Measurements from ENCODE around the gene ITGB3BP.

The ITGB3BP gene

DNA sequence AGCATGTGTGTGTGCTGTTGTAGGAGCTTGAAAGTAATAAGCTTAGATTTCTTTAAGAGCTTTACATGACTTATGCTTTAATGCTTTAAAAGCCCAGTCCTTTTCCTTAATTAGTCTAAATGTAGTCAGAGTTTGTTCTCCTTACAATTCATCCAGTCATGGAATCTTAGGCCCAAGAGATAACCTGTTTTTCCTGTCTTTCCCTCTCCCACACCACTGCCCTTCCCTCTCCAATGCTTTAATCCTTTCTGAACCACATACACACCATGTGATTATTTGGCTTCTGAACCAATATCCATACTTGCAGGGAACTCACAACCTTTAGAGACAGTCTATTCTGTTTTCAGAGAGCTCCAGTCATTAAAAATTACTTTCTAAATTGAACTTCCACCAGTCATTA lies 118.0 kb downstream of the ITGB3BP start:
- Histone ChIP-seq H3K4me1 (ENCODE audit: insufficient read depth, low read length, poor library complexity, severe bottlenecking) (no peaks in the 10 kb centered on the region), H2AFZ (ENCODE audit: low read length) (no peak overlapping the region), H3K27me3 (ENCODE audit: insufficient read depth, low read length, poor library complexity, severe bottlenecking) (no peaks in the 10 kb centered on the region), H3F3A (ENCODE audit: low read depth) (no peaks in the 10 kb centered on the region), H3K4me2 (ENCODE audit: low read depth, low read length, poor library complexity, severe bottlenecking) (no peak overlapping the region), H3K9me3 (ENCODE audit: insufficient read depth, low read depth, low read length) (no peaks in the 10 kb centered on the region), H3K4me3 (ENCODE audit: low read length, poor library complexity, severe bottlenecking) (no peak overlapping the region), H3K36me3 (ENCODE audit: insufficient read depth, low read length) (peaks cover 28% of the 10 kb centered on the region), H3K9ac (ENCODE audit: low read depth, low read length, poor library complexity, severe bottlenecking) (no peak overlapping the region), H3K79me2 (ENCODE audit: insufficient read depth, low read length) (no peaks in the 10 kb centered on the region), H4K20me1 (ENCODE audit: insufficient read depth, low read length, poor library complexity, severe bottlenecking) (no peaks in the 10 kb centered on the region), H3K9me2 (replicated peaks; ENCODE audit: low read depth, low read length) (no peaks in the 10 kb centered on the region)
- TF ChIP-seq CTCF (conservative IDR thresholded peaks at IDR 0.05; ENCODE audit: low read length): no peak
- no peak for TF ChIP-seq EZH2phosphoT487 (IDR thresholded peaks at IDR 0.05; ENCODE audit: borderline replicate concordance)

GRCh38 chr1:63403386-63403785 lies 119.6 kb downstream of the ITGB3BP start:
- H3K4me3 ChIP-seq (ENCODE audit: low read length, poor library complexity, severe bottlenecking): no peak overlapping the region
- no peaks in the 10 kb centered on the region for H3K27me3 ChIP-seq (ENCODE audit: insufficient read depth, low read length, poor library complexity, severe bottlenecking)
- no peaks in the 10 kb centered on the region for H3K4me1 ChIP-seq (ENCODE audit: insufficient read depth, low read length, poor library complexity, severe bottlenecking)
- no peaks in the 10 kb centered on the region for H3K79me2 ChIP-seq (ENCODE audit: insufficient read depth, low read length)
- no peak overlapping the region for H3K9ac ChIP-seq (ENCODE audit: low read depth, low read length, poor library complexity, severe bottlenecking)
- no peaks in the 10 kb centered on the region for H3K9me3 ChIP-seq (ENCODE audit: insufficient read depth, low read depth, low read length)
- H3F3A ChIP-seq (ENCODE audit: low read depth): no peaks in the 10 kb centered on the region
- H3K4me2 ChIP-seq (ENCODE audit: low read depth, low read length, poor library complexity, severe bottlenecking): no peak overlapping the region
- H2AFZ ChIP-seq (ENCODE audit: low read length): no peak overlapping the region
- TF ChIP-seq EZH2phosphoT487 (IDR thresholded peaks at IDR 0.05; ENCODE audit: borderline replicate concordance) (no peak), CTCF (conservative IDR thresholded peaks at IDR 0.05; ENCODE audit: low read length) (no peak)
- H4K20me1 ChIP-seq (ENCODE audit: insufficient read depth, low read length, poor library complexity, severe bottlenecking): no peaks in the 10 kb centered on the region
- H3K9me2 ChIP-seq (replicated peaks; ENCODE audit: low read depth, low read length): no peaks in the 10 kb centered on the region
- H3K36me3 ChIP-seq (ENCODE audit: insufficient read depth, low read length): peaks cover 28% of the 10 kb centered on the region

DNA sequence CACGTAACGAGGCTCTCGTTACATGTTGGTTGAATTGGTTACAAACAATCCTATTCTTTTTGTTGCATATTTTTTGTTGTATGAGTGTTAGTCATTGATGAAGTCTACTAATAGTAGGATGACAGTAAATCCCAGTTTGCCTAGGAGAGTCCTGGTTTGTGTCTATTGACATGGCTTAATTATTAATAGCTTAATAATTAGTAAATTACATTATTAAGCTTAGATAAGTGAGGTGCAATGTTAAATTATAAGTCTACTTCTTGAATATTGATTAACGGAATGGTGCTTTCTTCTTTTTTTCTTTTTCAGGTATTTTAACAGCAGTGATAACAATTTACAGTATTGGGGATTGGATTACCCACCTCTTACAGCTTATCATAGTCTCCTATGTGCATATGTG lies 121.1 kb downstream of the ITGB3BP start:
- H3K9ac ChIP-seq (ENCODE audit: low read depth, low read length, poor library complexity, severe bottlenecking): no peak overlapping the region
- no peaks in the 10 kb centered on the region for H4K20me1 ChIP-seq (ENCODE audit: insufficient read depth, low read length, poor library complexity, severe bottlenecking)
- H3K27me3 ChIP-seq (ENCODE audit: insufficient read depth, low read length, poor library complexity, severe bottlenecking): no peaks in the 10 kb centered on the region
- peaks cover 28% of the 10 kb centered on the region for H3K36me3 ChIP-seq (ENCODE audit: insufficient read depth, low read length)
- no peak overlapping the region for H2AFZ ChIP-seq (ENCODE audit: low read length)
- no peak overlapping the region for H3K4me3 ChIP-seq (ENCODE audit: low read length, poor library complexity, severe bottlenecking)
- H3K9me3 ChIP-seq (ENCODE audit: insufficient read depth, low read depth, low read length): no peaks in the 10 kb centered on the region
- TF ChIP-seq EZH2phosphoT487 (IDR thresholded peaks at IDR 0.05; ENCODE audit: borderline replicate concordance): no peak
- TF ChIP-seq CTCF (conservative IDR thresholded peaks at IDR 0.05; ENCODE audit: low read length): no peak
- no peaks in the 10 kb centered on the region for H3K79me2 ChIP-seq (ENCODE audit: insufficient read depth, low read length)
- H3K9me2 ChIP-seq (replicated peaks; ENCODE audit: low read depth, low read length): no peaks in the 10 kb centered on the region
- no peaks in the 10 kb centered on the region for H3F3A ChIP-seq (ENCODE audit: low read depth)
- H3K4me1 ChIP-seq (ENCODE audit: insufficient read depth, low read length, poor library complexity, severe bottlenecking): no peaks in the 10 kb centered on the region
- no peak overlapping the region for H3K4me2 ChIP-seq (ENCODE audit: low read depth, low read length, poor library complexity, severe bottlenecking)
